MG63 (cell line): ENCODE data around the gene SMIM34. TPM values are rescaled to one million over a fixed set of nuclear protein-coding genes. Genes with fewer than 3 reads are reported as not detected.
"Not testable (repeated sequence)": the region's sequence is repeated elsewhere in the genome, so short reads cannot be mapped to it uniquely, and the experiment has no call there.

Experiments
- DNase-seq: peaks from one replicate; pipeline ENCODE4 v3.0.0-alpha.2; 2020
- H3K27me3 ChIP-seq: fragments of 250-450 bp; sonication (Bioruptor Pico); 2 replicates; pipeline ENCODE4 v1.5.1; 2020; ENCODE audit warnings: mild to moderate bottlenecking, moderate library complexity
- H3K36me3 ChIP-seq: fragments of 250-450 bp; sonication (Bioruptor Pico); 2 replicates; pipeline ENCODE4 v1.5.1; 2020; ENCODE audit warnings: mild to moderate bottlenecking, moderate library complexity
- H3K4me3 ChIP-seq: fragments of 250-450 bp; sonication (Bioruptor Pico); 2 replicates; pipeline ENCODE4 v1.5.1; 2020; ENCODE audit warnings: mild to moderate bottlenecking, moderate library complexity
- H3K9me3 ChIP-seq: fragments of 250-450 bp; sonication (Bioruptor Pico); 2 replicates; pipeline ENCODE4 v1.5.1; 2020; ENCODE audit warnings: mild to moderate bottlenecking, moderate library complexity
- total RNA-seq: library from RNA; depleted of rRNA; stranded (reverse); fragments of >200 nt; shearing (Covaris generic); gene quantifications from 2 replicates; pipeline ENCODE4 v1.2.3, GENCODE V29; 2014; ENCODE audit warnings: low replicate concordance; rRNA removed

Gene SMIM34
- total RNA-seq, 1 experiment from 2014 or later = not detected

GRCh38 chr21:34383724-34384415, 39.9 kb downstream of the SMIM34 start:
- not testable (repeated sequence) for H3K9me3 ChIP-seq, H3K4me3 ChIP-seq, H3K27me3 ChIP-seq, DNase-seq, H3K36me3 ChIP-seq

GRCh38 chr21:34383138-34383537, 40.6 kb downstream of the SMIM34 start:
- not testable (repeated sequence) for H3K36me3 ChIP-seq, H3K4me3 ChIP-seq, H3K9me3 ChIP-seq, DNase-seq, H3K27me3 ChIP-seq

- DNase-seq = not testable (repeated sequence)
These were observed 48.2 kb downstream of the SMIM34 start for GRCh38 chr21:34375619-34375972.

GRCh38 chr21:34374940-34375618, 48.7 kb downstream of the SMIM34 start, which contains the start of gene SMIM11:
SMIM11 (plus strand) TSS chr21:34375507; CDS start chr21:34379505, 3,998 bp downstream.
- not testable (repeated sequence) for H3K4me3 ChIP-seq, DNase-seq, H3K36me3 ChIP-seq, H3K9me3 ChIP-seq, H3K27me3 ChIP-seq

More at GRCh38 chr21:34375619-34375972, 48.2 kb downstream of the SMIM34 start:
- not testable (repeated sequence) for H3K9me3 ChIP-seq, H3K36me3 ChIP-seq, H3K4me3 ChIP-seq, H3K27me3 ChIP-seq

- H3K4me3 ChIP-seq, DNase-seq, H3K36me3 ChIP-seq, H3K9me3 ChIP-seq, H3K27me3 ChIP-seq: not testable (repeated sequence)
These were observed 49.3 kb downstream of the SMIM34 start for GRCh38 chr21:34374462-34374861.

- H3K36me3 ChIP-seq = no peaks in the 10 kb centered on the region
- H3K4me3 ChIP-seq = no peak overlapping the region
- no peaks in the 10 kb centered on the region for H3K9me3 ChIP-seq
- H3K27me3 ChIP-seq = no peaks in the 10 kb centered on the region; the same call in 1 of the 2 replicates
- DNase-seq = no peak
These were observed 51.4 kb downstream of the SMIM34 start for GRCh38 chr21:34372321-34372720.

- no peaks in the 10 kb centered on the region; the same call in 1 of the 2 replicates for H3K27me3 ChIP-seq
- H3K4me3 ChIP-seq = no peak overlapping the region
- no peaks in the 10 kb centered on the region for H3K36me3 ChIP-seq
- DNase-seq = no peak
- H3K9me3 ChIP-seq = no peaks in the 10 kb centered on the region
These were observed 54.0 kb downstream of the SMIM34 start for GRCh38 chr21:34369741-34370140.

Other genes with a start within 250 kb of the SMIM34 start
- not detected in 2 replicates for gene KCNE2, start 59.9 kb downstream of the SMIM34 start, total RNA-seq
- gene SMIM11, start 48.4 kb downstream of the SMIM34 start, total RNA-seq = 7.9 and 12.3 TPM in 2 replicates
- not detected in 2 replicates for gene KCNE1, start 88.3 kb upstream of the SMIM34 start, total RNA-seq
- gene RCAN1, start 191.2 kb upstream of the SMIM34 start, total RNA-seq = 23.7 and 37.2 TPM in 2 replicates
- not detected in 2 replicates for gene CLIC6, start 245.0 kb upstream of the SMIM34 start, total RNA-seq